ENCODE measurements around the gene STX8.

- TF ChIP-seq CTCF (IDR thresholded peaks at IDR 0.05) (no peak), POLR2AphosphoS5 (IDR thresholded peaks at IDR 0.05) (no peak), EP300 (IDR thresholded peaks at IDR 0.05) (no peak), POLR2A (IDR thresholded peaks at IDR 0.05) (no peak)
These were observed 326.2 kb downstream of the STX8 start for GRCh38 chr17:9249245-9249953.

All from stomach (tissue), 4 donors.